Neural cell (in vitro differentiated cells): ENCODE results near the gene ARPC1B.

Experiments
- EP300 ChIP-seq: fragments of 450-650 bp; conservative IDR thresholded peaks from 2 replicates; pipeline ENCODE4 v1.6.1; 2014; ENCODE audit warnings: antibody characterized with exemption, mild to moderate bottlenecking, moderate library complexity; ENCODE audit not compliant: poor library complexity, severe bottlenecking
- EZH2 ChIP-seq: fragments of 200-600, 300-800 bp; shearing (Covaris generic), sonication (generic); IDR thresholded peaks from 2 replicates; pipeline ENCODE4 v1.6.1; 2014; ENCODE audit warnings: antibody characterized with exemption, low read length, borderline replicate concordance, mild to moderate bottlenecking; ENCODE audit not compliant: insufficient read depth, poor library complexity, severe bottlenecking
- MXI1 ChIP-seq: fragments of 450-650 bp; conservative IDR thresholded peaks from 2 replicates; pipeline ENCODE4 v1.6.1; 2014; ENCODE audit warnings: antibody characterized with exemption, mild to moderate bottlenecking; ENCODE audit not compliant: poor library complexity, severe bottlenecking
- POLR2AphosphoS5 ChIP-seq: IDR thresholded peaks from 2 replicates; pipeline ENCODE4 v1.6.1; 2012
- SMC3 ChIP-seq: fragments of 450-650 bp; conservative IDR thresholded peaks from 2 replicates; pipeline ENCODE4 v1.6.1; 2014; ENCODE audit warnings: antibody characterized with exemption, mild to moderate bottlenecking, moderate library complexity; ENCODE audit not compliant: poor library complexity
- TF ChIP-seq, protein P1 (sequence below): fragments of 450-650 bp; IDR thresholded peaks from 2 replicates; pipeline ENCODE4 v1.5.1; 2014; ENCODE audit warnings: antibody characterized with exemption, mild to moderate bottlenecking, moderate library complexity; ENCODE audit not compliant: poor library complexity, severe bottlenecking

- TF ChIP-seq, protein P1, sequence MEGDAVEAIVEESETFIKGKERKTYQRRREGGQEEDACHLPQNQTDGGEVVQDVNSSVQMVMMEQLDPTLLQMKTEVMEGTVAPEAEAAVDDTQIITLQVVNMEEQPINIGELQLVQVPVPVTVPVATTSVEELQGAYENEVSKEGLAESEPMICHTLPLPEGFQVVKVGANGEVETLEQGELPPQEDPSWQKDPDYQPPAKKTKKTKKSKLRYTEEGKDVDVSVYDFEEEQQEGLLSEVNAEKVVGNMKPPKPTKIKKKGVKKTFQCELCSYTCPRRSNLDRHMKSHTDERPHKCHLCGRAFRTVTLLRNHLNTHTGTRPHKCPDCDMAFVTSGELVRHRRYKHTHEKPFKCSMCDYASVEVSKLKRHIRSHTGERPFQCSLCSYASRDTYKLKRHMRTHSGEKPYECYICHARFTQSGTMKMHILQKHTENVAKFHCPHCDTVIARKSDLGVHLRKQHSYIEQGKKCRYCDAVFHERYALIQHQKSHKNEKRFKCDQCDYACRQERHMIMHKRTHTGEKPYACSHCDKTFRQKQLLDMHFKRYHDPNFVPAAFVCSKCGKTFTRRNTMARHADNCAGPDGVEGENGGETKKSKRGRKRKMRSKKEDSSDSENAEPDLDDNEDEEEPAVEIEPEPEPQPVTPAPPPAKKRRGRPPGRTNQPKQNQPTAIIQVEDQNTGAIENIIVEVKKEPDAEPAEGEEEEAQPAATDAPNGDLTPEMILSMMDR, result no peak
- TF ChIP-seq EZH2, result no peak
- TF ChIP-seq MXI1, result no peak
- TF ChIP-seq SMC3, result no peak
- TF ChIP-seq POLR2AphosphoS5, result no peak
- TF ChIP-seq EP300, result no peak
Observed at GRCh38 chr7:99422186-99422585, 47.7 kb downstream of the ARPC1B start.
